HCT116 (cell line): ENCODE data around the gene HDHD2.

ENCODE experiments used
- ATF3 ChIP-seq: IDR thresholded peaks from 2 replicates; pipeline ENCODE4 v1.6.1; 2012
- CTCF ChIP-seq, 3 experiments: fragments of 200-600 bp in 1 of 3; sonication (generic) in 1 of 3; IDR thresholded peaks in 2 of 3; conservative IDR thresholded peaks in 1 of 3; 2 replicates each; pipeline ENCODE4 v1.5.1; 2012 to 2017; ENCODE audit warnings: low read depth in 2 of 3, low read length in 2 of 3, antibody characterized with exemption in 1 of 3, borderline replicate concordance in 1 of 3, control low read depth in 1 of 3, mild to moderate bottlenecking in 1 of 3, mixed read lengths in 1 of 3, mixed run types in 1 of 3, moderate library complexity in 1 of 3; ENCODE audit not compliant: insufficient read depth in 1 of 3
- ELF1 ChIP-seq: IDR thresholded peaks from 2 replicates; pipeline ENCODE4 v1.6.1; 2012; ENCODE audit warnings: low read depth, borderline replicate concordance
- JUND ChIP-seq: IDR thresholded peaks from 2 replicates; pipeline ENCODE4 v1.6.1; 2012
- MAX ChIP-seq: IDR thresholded peaks from 2 replicates; pipeline ENCODE4 v1.6.1; 2012
- SP1 ChIP-seq: IDR thresholded peaks from 2 replicates; pipeline ENCODE4 v1.6.1; 2012; ENCODE audit warnings: low read depth
- TCF7L2 ChIP-seq: IDR thresholded peaks from 2 replicates; pipeline ENCODE4 v1.7.0; 2011; ENCODE audit warnings: borderline replicate concordance, inconsistent platforms; ENCODE audit not compliant: insufficient read depth, insufficient read length; ENCODE audit errors: extremely low read depth

GRCh38 chr18:47180765-47181164, 30.5 kb upstream of the HDHD2 start:
- TF ChIP-seq TCF7L2 (no peak), ELF1 (no peak), MAX (no peak), JUND (no peak), SP1 (no peak), ATF3 (no peak), CTCF (IDR thresholded peaks at IDR 0.05 in 2 of 3, conservative IDR thresholded peaks at IDR 0.05 in 1 of 3; ENCODE audit: borderline replicate concordance in 1 of 3, insufficient read depth in 1 of 3, low read depth in 2 of 3, low read length in 2 of 3) (no peak)
